KOPT-K1 (cell line): ENCODE data around the gene TRABD2B.

Experiments
- H3K27ac ChIP-seq: fragments of 200-600 bp; sonication (generic); 2 replicates; pipeline ENCODE4 v1.5.1; 2016; ENCODE audit warnings: antibody characterized with exemption, mild to moderate bottlenecking, low read depth, low read length; ENCODE audit not compliant: poor library complexity, severe bottlenecking
- H3K36me3 ChIP-seq: fragments of 200-600 bp; sonication (generic); 2 replicates; pipeline ENCODE4 v1.5.1; 2017; ENCODE audit warnings: antibody characterized with exemption, mild to moderate bottlenecking, low read length, moderate library complexity; ENCODE audit not compliant: insufficient read depth
- H3K9me3 ChIP-seq: fragments of 200-600 bp; sonication (generic); 2 replicates; pipeline ENCODE4 v1.5.1; 2017; ENCODE audit warnings: antibody characterized with exemption, low read length, mild to moderate bottlenecking; ENCODE audit not compliant: insufficient read depth, poor library complexity, severe bottlenecking

The TRABD2B gene

GRCh38 chr1:48003741-48004531 lies 6.8 kb upstream of the TRABD2B start:
- Histone ChIP-seq H3K36me3 (no peaks in the 10 kb centered on the region), H3K27ac (no peak overlapping the region), H3K9me3 (no peaks in the 10 kb centered on the region)

- H3K27ac ChIP-seq, result no peak overlapping the region
- H3K9me3 ChIP-seq, result no peaks in the 10 kb centered on the region
- no peaks in the 10 kb centered on the region for H3K36me3 ChIP-seq
Observed at GRCh38 chr1:48002142-48002541, 5.0 kb upstream of the TRABD2B start.

GRCh38 chr1:48001696-48002095 lies 4.5 kb upstream of the TRABD2B start:
- H3K36me3 ChIP-seq, result no peaks in the 10 kb centered on the region
- no peak overlapping the region for H3K27ac ChIP-seq
- H3K9me3 ChIP-seq, result no peaks in the 10 kb centered on the region

- Histone ChIP-seq H3K36me3 (no peaks in the 10 kb centered on the region), H3K27ac (no peak overlapping the region), H3K9me3 (no peaks in the 10 kb centered on the region)
Observed at GRCh38 chr1:48000883-48001282, 3.7 kb upstream of the TRABD2B start.

GRCh38 chr1:47999097-47999496 lies 1.9 kb upstream of the TRABD2B start:
- no peaks in the 10 kb centered on the region for H3K36me3 ChIP-seq
- no peak overlapping the region for H3K27ac ChIP-seq
- no peaks in the 10 kb centered on the region for H3K9me3 ChIP-seq

- Histone ChIP-seq H3K27ac (no peak overlapping the region), H3K36me3 (no peaks in the 10 kb centered on the region), H3K9me3 (no peaks in the 10 kb centered on the region)
Observed at GRCh38 chr1:47998396-47998990, 1.3 kb upstream of the TRABD2B start.

GRCh38 chr1:47996406-47997226 lies 569 bp downstream of the TRABD2B start:
- Histone ChIP-seq H3K27ac (no peak overlapping the region), H3K9me3 (no peaks in the 10 kb centered on the region), H3K36me3 (no peaks in the 10 kb centered on the region)

- Histone ChIP-seq H3K9me3 (no peaks in the 10 kb centered on the region), H3K36me3 (no peaks in the 10 kb centered on the region), H3K27ac (no peak overlapping the region)
Observed at GRCh38 chr1:47996060-47996405, 1.2 kb downstream of the TRABD2B start.

GRCh38 chr1:47995306-47996050 lies 1.7 kb downstream of the TRABD2B start:
- Histone ChIP-seq H3K9me3 (no peaks in the 10 kb centered on the region), H3K27ac (no peak overlapping the region)

GRCh38 chr1:47993881-47994625 lies 3.1 kb downstream of the TRABD2B start:
- H3K36me3 ChIP-seq, result no peaks in the 10 kb centered on the region
- H3K9me3 ChIP-seq, result no peaks in the 10 kb centered on the region
- H3K27ac ChIP-seq, result no peak overlapping the region

More at GRCh38 chr1:47995306-47996050, 1.7 kb downstream of the TRABD2B start:
- no peaks in the 10 kb centered on the region for H3K36me3 ChIP-seq

- H3K36me3 ChIP-seq, result no peaks in the 10 kb centered on the region
- no peak overlapping the region for H3K27ac ChIP-seq
- H3K9me3 ChIP-seq, result no peaks in the 10 kb centered on the region
Observed at GRCh38 chr1:47993416-47993740, 3.8 kb downstream of the TRABD2B start.

- Histone ChIP-seq H3K27ac (no peak overlapping the region), H3K36me3 (no peaks in the 10 kb centered on the region), H3K9me3 (no peaks in the 10 kb centered on the region)
Observed at GRCh38 chr1:47992720-47993415, 4.3 kb downstream of the TRABD2B start.

- no peaks in the 10 kb centered on the region for H3K9me3 ChIP-seq
- no peaks in the 10 kb centered on the region for H3K36me3 ChIP-seq
- H3K27ac ChIP-seq, result no peak overlapping the region
Observed at GRCh38 chr1:47991673-47992072, 5.5 kb downstream of the TRABD2B start.

- no peak overlapping the region for H3K27ac ChIP-seq
- no peaks in the 10 kb centered on the region for H3K9me3 ChIP-seq
- H3K36me3 ChIP-seq, result no peaks in the 10 kb centered on the region
Observed at GRCh38 chr1:47991187-47991586, 6.0 kb downstream of the TRABD2B start.
